HG03378 (cell line): ENCODE data around the gene ADCYAP1R1.

Experiments used
- ATAC-seq: cut with Tn5 transposase; IDR thresholded peaks from one replicate; pipeline ENCODE4 v1.9.1; 2021; ENCODE audit warnings: mild to moderate bottlenecking, moderate library complexity; ENCODE audit not compliant: unreplicated experiment

The ADCYAP1R1 gene

DNA sequence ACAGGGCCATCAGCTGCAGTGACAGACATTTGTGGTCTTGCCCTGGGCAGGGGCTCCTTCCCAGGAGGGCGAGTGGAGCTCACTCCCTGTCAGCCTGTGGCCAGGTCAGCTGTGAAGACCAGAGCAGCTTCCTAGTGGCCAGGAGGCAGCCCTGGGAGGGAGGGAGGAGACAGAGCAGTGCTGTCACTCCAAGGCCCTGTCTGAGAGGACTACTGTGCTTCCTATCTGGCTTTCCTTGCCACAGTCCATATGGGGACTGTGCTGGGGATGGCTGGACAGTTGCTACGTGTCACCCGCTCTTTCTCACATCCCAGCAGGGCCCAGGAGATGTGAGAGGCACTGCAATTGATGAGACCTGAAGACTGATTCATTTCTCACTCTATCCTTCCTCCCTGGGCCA, 15.2 kb upstream of the ADCYAP1R1 start:
- ATAC-seq: no peak

DNA sequence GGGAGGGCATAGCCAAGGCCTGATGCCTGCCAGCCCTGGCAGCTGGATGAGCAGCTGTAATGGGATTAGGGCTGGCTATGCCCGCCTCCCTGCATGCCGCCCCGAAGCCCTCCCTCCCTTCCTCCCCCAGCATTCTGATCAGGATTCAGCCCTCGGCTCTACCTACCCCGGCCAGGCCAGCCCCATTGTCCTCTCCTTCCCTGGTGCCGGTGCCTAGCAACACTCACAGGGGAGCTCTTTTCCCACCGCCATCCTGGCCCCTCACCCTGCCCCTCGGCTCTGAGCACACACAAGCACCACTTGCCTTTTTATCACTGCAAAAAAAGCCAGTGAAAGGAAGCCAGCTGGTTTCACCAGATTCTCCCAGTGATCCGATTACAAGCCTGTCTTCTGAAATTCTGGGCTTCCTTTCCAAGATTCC, 9.0 kb upstream of the ADCYAP1R1 start:
- ATAC-seq: no peak

GRCh38 chr7:31044529-31044928, 7.6 kb upstream of the ADCYAP1R1 start:
- no peak for ATAC-seq

- no peak for ATAC-seq
Observed at GRCh38 chr7:31046723-31047122, 5.4 kb upstream of the ADCYAP1R1 start.

GRCh38 chr7:31047313-31048146, 4.6 kb upstream of the ADCYAP1R1 start:
- ATAC-seq: no peak

GRCh38 chr7:31049005-31049765, 2.9 kb upstream of the ADCYAP1R1 start:
- no peak for ATAC-seq

- ATAC-seq: no peak
Observed at GRCh38 chr7:31052487-31052840, 356 bp downstream of the ADCYAP1R1 start.

GRCh38 chr7:31052841-31053601, 913 bp downstream of the ADCYAP1R1 start:
- no peak for ATAC-seq

DNA sequence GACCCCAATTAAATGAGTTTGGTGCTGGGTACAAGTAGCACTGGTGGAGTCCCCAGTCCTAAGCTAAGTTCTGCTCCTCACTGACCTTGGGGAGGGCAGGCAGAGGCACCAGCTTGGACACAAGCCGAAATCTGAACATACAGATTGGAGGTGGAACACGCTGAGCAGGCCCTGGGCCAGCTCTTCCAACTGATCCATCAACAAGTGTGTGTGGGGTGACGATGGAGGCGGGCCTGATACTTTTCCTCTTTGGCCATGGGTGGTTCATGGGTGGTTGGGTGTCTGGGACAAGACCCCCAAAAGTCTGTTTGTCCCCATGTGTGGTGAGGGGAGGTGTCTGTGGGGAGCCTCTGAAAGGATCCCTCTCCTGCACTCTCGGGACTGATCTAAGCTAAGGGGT, 1.9 kb downstream of the ADCYAP1R1 start:
- no peak for ATAC-seq

- no peak for ATAC-seq
Observed at GRCh38 chr7:31054608-31055278, 2.6 kb downstream of the ADCYAP1R1 start.

GRCh38 chr7:31055471-31055870, 3.4 kb downstream of the ADCYAP1R1 start:
- ATAC-seq: no peak

- no peak for ATAC-seq
Observed at GRCh38 chr7:31056775-31057346, 4.8 kb downstream of the ADCYAP1R1 start.

DNA sequence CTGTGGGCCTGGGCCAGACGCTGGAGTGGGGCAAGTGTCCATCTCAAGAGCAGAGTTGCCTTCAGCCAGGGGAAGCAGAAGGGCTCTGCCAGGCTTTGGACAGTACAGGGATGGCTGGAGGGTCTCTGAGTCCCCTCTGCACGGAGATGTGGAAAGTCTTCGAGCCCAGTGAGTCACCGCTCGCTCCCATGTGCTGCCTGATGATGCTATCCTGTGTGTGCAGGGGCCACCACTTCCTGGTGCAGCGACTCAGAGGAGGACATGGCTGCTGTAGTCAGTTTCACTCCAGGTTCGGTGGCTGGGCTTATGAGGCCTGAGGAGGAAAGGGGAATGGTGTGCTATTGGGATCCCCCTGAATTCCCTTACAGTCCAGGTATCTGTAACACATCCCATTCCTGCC, 6.0 kb downstream of the ADCYAP1R1 start:
- no peak for ATAC-seq

- no peak for ATAC-seq
Observed at GRCh38 chr7:31058688-31059087, 6.6 kb downstream of the ADCYAP1R1 start.

- no peak for ATAC-seq
Observed at GRCh38 chr7:31059551-31059950, 7.4 kb downstream of the ADCYAP1R1 start.

DNA sequence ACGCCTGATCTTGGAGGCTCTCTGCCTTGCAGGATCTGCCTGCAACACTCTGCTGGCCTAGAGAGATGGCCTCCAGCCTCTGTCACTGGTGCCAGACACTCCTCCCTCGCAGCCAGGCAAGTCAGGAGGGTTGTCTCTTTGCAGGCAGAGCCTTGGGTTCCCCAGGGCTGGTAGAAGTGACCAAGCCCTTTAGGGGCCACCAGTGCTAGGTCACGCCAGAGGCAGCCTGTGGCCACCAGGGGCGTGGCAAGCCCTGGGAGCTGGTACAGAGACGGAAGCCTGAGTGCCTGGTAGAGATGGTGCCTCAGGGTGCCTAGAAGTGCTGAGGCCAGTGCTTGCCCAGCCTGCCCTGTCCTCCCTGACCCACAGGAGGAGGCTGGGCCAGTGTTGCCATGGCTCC, 9.1 kb downstream of the ADCYAP1R1 start:
- no peak for ATAC-seq

DNA sequence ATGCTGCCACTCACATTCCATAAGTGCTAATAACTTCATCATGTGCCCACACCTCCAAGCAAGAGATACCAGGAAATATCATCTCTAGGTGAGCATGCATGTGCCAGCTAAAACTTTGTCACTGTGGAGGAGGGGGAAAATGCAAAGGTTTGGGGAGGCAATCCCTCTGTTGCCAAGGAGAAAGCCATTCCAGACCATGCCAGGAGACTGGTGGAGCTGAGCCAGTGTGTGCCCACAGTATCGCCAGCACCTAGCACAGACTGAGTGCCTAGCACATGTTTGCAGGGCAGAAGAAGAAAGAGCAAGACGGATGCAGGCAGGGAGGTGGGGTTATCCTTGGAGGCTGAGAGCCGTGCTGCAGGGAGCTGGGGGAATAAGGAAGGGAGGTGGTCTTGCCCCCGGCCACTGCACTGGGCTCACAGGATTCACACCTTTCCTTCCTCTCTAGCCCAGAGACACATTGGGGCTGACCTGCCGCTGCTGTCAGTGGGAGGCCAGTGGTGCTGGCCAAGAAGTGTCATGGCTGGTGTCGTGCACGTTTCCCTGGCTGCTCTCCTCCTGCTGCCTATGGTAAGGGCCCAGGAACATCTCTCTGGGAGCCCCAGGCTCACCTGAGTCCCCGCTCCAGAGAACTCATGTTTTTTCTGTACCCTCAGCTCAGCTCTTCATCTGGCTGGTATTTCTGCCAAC, 10.8 kb downstream of the ADCYAP1R1 start:
- ATAC-seq: no peak

DNA sequence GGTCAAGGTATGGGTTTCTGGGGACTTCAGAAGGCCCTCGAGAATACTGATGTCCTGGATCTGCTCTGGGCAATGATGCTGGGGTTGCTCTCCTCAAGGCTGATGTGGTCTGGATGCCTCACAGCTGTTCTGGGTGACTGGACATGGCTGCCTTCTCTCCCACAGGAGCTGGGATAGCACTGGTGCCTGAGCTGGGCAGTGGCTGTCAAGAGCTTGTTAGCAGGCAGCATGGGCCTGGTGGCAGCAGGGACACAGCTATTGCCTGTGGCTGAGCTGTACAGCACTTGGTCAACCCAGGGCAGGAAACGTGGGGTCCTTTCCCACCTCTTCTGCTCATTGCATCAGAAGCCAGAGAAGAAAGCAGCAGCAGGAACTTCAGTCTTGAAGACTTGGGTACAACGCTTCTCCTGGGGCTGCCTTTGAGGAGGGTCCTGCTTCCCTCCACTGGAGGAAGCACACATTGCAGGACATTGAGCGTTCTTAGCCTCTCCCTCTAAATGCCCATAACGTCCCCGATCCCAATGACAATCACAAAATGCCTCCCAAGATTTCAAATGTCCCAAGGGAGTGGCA, 13.0 kb downstream of the ADCYAP1R1 start:
- ATAC-seq: no peak

DNA sequence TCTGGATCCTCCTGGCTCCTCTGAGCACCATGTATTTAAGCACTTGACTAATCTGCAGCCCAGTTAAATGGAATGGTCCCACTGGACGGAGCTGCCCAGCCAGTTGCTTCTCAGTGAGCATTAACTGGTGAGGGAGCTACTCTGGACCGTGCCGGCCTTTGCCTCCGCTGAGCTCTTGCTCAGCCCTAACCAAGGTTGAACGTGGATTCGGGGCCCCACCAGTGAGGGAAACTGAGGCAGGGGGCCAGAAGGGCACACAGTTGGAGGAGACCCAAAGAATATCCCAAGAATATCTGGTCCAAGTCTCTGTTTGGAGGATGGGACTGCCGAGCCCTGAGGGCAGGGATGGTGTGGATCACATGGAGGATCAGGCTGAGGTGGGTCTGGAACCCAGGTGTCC, 13.7 kb downstream of the ADCYAP1R1 start:
- ATAC-seq: no peak
